Aorta (tissue), 5 donors: ENCODE measurements around the gene GFRAL. TPM values are rescaled to one million over a fixed set of nuclear protein-coding genes. Genes with fewer than 3 reads are reported as not detected.
"Not testable (repeated sequence)": the region's sequence is repeated elsewhere in the genome, so short reads cannot be mapped to it uniquely, and the experiment has no call there.

Experiments used
- ATAC-seq: fragments of 200-7000 bp; cut with Tn5 transposase; one replicate; pipeline ENCODE4 v1.9.1; 2022; ENCODE audit warnings: moderate library complexity; ENCODE audit not compliant: low FRiP score
- DNase-seq, 2 donors: peaks; one replicate each; pipeline ENCODE4 v3.0.0-alpha.2; 2020
- H3K27ac ChIP-seq, 2 donors: one replicate each; pipeline ENCODE4 v1.5.1; 2013; ENCODE audit warnings: low read length in 2 of 2, mild to moderate bottlenecking in 2 of 2, moderate library complexity in 2 of 2, control low read depth in 1 of 2, inconsistent platforms in 1 of 2, low read depth in 1 of 2
- H3K27me3 ChIP-seq, 2 donors: one replicate each; pipeline ENCODE4 v1.6.1; 2013; ENCODE audit warnings: control low read depth in 1 of 2, low read length in 1 of 2, mild to moderate bottlenecking in 1 of 2, moderate library complexity in 1 of 2; ENCODE audit not compliant: insufficient read depth in 2 of 2, control insufficient read depth in 1 of 2
- H3K36me3 ChIP-seq, 2 donors: one replicate each; pipeline ENCODE4 v1.6.1; 2013; ENCODE audit warnings: control low read depth in 1 of 2, low read length in 1 of 2, mild to moderate bottlenecking in 1 of 2; ENCODE audit not compliant: insufficient read depth in 2 of 2, control insufficient read depth in 1 of 2
- H3K4me1 ChIP-seq, 2 donors: one replicate each; pipeline ENCODE4 v1.6.1; 2013; ENCODE audit warnings: low read length in 2 of 2, control low read depth in 1 of 2, mild to moderate bottlenecking in 1 of 2, moderate library complexity in 1 of 2; ENCODE audit not compliant: insufficient read depth in 2 of 2, control insufficient read depth in 1 of 2
- H3K4me3 ChIP-seq, 2 donors: one replicate each; pipeline ENCODE4 v1.5.1; 2013; ENCODE audit warnings: low read length in 2 of 2, control low read depth in 1 of 2, mild to moderate bottlenecking in 1 of 2
- H3K9me3 ChIP-seq: one replicate; pipeline ENCODE4 v1.6.1; 2013; ENCODE audit warnings: mild to moderate bottlenecking, low read length; ENCODE audit not compliant: control insufficient read depth
- WGBS, 2 donors: extraction: QIAGEN DNeasy Blood & Tissue Kit; methylation state at CpG; one replicate each; pipeline ENCODE4 v1.1.7; 2013; 5-methylcytosine and 5-hydroxymethylcytosine counted together
- intact Hi-C, 2 donors: fragments of 100-400 bp; cut with DNase I; formaldehyde crosslinking; loops; one replicate each; pipeline versions ENCODE4 v1.14.2 to v1.15.0; 2022
- long read RNA-seq, 2 donors: library from polyadenylated mRNA; unstranded; transcript quantifications; one replicate each; pipeline ENCODE4 v2.0.0, GENCODE V29; 2020 to 2021
- polyA plus RNA-seq, 2 donors: library from polyadenylated mRNA; stranded (reverse); fragments of 200-250 nt; gene quantifications; one replicate each; pipeline ENCODE4 v1.2.3, GENCODE V29; 2013
- total RNA-seq, 2 donors: library from RNA; stranded (reverse); fragmentation: NEBNext Ultra II Directional; extraction: Animal tissue kit (Norgen Biotek cat#: 25700); gene quantifications; one replicate each; pipeline ENCODE4 v1.2.1, GENCODE V29; 2021
- donor health status: healthy with polysubstance abuse.
- donor health status: Bipolar disorder and iron deficiency.
- donor health status: DM: no; HTN: no; CAD: no.
- donor health status: DM: no; HTN: no; CAD: no.
- donor health status: DM: yes; HTN: yes; CAD: no.

GFRAL gene
- total RNA-seq, result not detected
- polyA plus RNA-seq, result not detected
- long read RNA-seq, donor 1, result 0 reads
- long read RNA-seq, donor 2, result 0 reads

GRCh38 chr6:55327169-55327568, at the start of gene GFRAL:
Gene GFRAL (plus strand): TSS chr6:55327469. CDS start chr6:55327555, 86 bp downstream.
- ATAC-seq (no peak), DNase-seq (no peak)
- Histone ChIP-seq H3K4me3 (no peak within 1 kb of the TSS), H3K27me3 (no peaks in the 10 kb centered on the region), H3K9me3 (no peaks in the 10 kb centered on the region), H3K36me3 (no peaks in the 10 kb centered on the region), H3K4me1 (no peaks in the 10 kb centered on the region), H3K27ac (no peak within 1 kb of the TSS)
- WGBS, 2 donors, result 65 to 71% methylated on average over 5 of the region's 5 CpGs
- intact Hi-C loops, result no loop called here

GRCh38 chr6:55277646-55278045, 49.6 kb upstream of the GFRAL start:
- H3K4me3 ChIP-seq, result no peak overlapping the region
- no peak for ATAC-seq

GRCh38 chr6:55281215-55281614, 46.1 kb upstream of the GFRAL start:
- intact Hi-C loops, result no loop called here
- Histone ChIP-seq H3K9me3 (no peaks in the 10 kb centered on the region), H3K27ac (no peak overlapping the region), H3K4me3 (no peak overlapping the region), H3K36me3 (no peaks in the 10 kb centered on the region), H3K27me3 (no peaks in the 10 kb centered on the region), H3K4me1 (no peaks in the 10 kb centered on the region)
- no peak for ATAC-seq
- no peak for DNase-seq
- 76 to 90% methylated on average over 4 of the region's 4 CpGs for WGBS, 2 donors

More at GRCh38 chr6:55277646-55278045, 49.6 kb upstream of the GFRAL start:
- Histone ChIP-seq H3K36me3 (no peaks in the 10 kb centered on the region), H3K9me3 (no peaks in the 10 kb centered on the region), H3K27ac (no peak overlapping the region), H3K4me1 (no peaks in the 10 kb centered on the region), H3K27me3 (no peaks in the 10 kb centered on the region)
- WGBS, 2 donors, result 82 to 85% methylated on average over 5 of the region's 5 CpGs
- DNase-seq, result no peak
- intact Hi-C loops, result no loop called here

- no peaks in the 10 kb centered on the region for H3K27me3 ChIP-seq
- H3K9me3 ChIP-seq, result peaks cover 1% of the 10 kb centered on the region
- H3K36me3 ChIP-seq, result no peaks in the 10 kb centered on the region
- ATAC-seq, result no peak
- H3K4me3 ChIP-seq, result no peak overlapping the region
- H3K27ac ChIP-seq, result no peak overlapping the region
- H3K4me1 ChIP-seq, result no peaks in the 10 kb centered on the region
- WGBS, 2 donors, result 20 to 22% methylated on average over 6 of the region's 6 CpGs
- no peak for DNase-seq
- intact Hi-C loops, result no loop called here
These were observed 45.2 kb upstream of the GFRAL start for GRCh38 chr6:55282115-55282514.

- no peak for DNase-seq
- no peaks in the 10 kb centered on the region for H3K36me3 ChIP-seq
- intact Hi-C loops, result no loop called here
- no peak overlapping the region for H3K4me3 ChIP-seq
- 49% methylated on average over 2 of the region's 2 CpGs for WGBS, 2 donors
- ATAC-seq, result no peak
- H3K9me3 ChIP-seq, result peaks cover 2% of the 10 kb centered on the region
- H3K4me1 ChIP-seq, result no peaks in the 10 kb centered on the region
- no peak overlapping the region for H3K27ac ChIP-seq
- no peaks in the 10 kb centered on the region for H3K27me3 ChIP-seq
These were observed 40.4 kb upstream of the GFRAL start for GRCh38 chr6:55286824-55287223.

GRCh38 chr6:55290736-55291135, 36.5 kb upstream of the GFRAL start:
- H3K9me3 ChIP-seq, result peaks cover 2% of the 10 kb centered on the region
- H3K36me3 ChIP-seq, result no peaks in the 10 kb centered on the region
- ATAC-seq, result no peak
- no peaks in the 10 kb centered on the region for H3K4me1 ChIP-seq
- no peaks in the 10 kb centered on the region for H3K27me3 ChIP-seq
- H3K27ac ChIP-seq, result no peak overlapping the region
- 90 to 93% methylated on average over 2 of the region's 2 CpGs for WGBS, 2 donors
- intact Hi-C loops, result no loop called here
- no peak overlapping the region for H3K4me3 ChIP-seq
- no peak for DNase-seq

GRCh38 chr6:55293116-55293515, 34.2 kb upstream of the GFRAL start:
- H3K27me3 ChIP-seq, result no peaks in the 10 kb centered on the region
- H3K27ac ChIP-seq, result no peak overlapping the region
- no peaks in the 10 kb centered on the region for H3K4me1 ChIP-seq
- no peak overlapping the region for H3K4me3 ChIP-seq
- no peaks in the 10 kb centered on the region for H3K36me3 ChIP-seq
- ATAC-seq (no peak), DNase-seq (no peak)
- intact Hi-C loops, result no loop called here
- H3K9me3 ChIP-seq, result no peaks in the 10 kb centered on the region
- 45 to 51% methylated on average over 2 of the region's 2 CpGs for WGBS, 2 donors

- DNase-seq, H3K27me3 ChIP-seq, H3K4me3 ChIP-seq, H3K27ac ChIP-seq, H3K4me1 ChIP-seq, ATAC-seq, intact Hi-C loops, H3K36me3 ChIP-seq, H3K9me3 ChIP-seq: not testable (repeated sequence)
- WGBS, 2 donors, result 92 to 94% methylated on average over 3 of the region's 3 CpGs
These were observed 30.1 kb upstream of the GFRAL start for GRCh38 chr6:55297214-55297613.

- 41 to 48% methylated on average over 5 of the region's 5 CpGs for WGBS, 2 donors
- Histone ChIP-seq H3K27me3 (no peaks in the 10 kb centered on the region), H3K36me3 (no peaks in the 10 kb centered on the region), H3K9me3 (no peaks in the 10 kb centered on the region), H3K4me1 (no peaks in the 10 kb centered on the region), H3K4me3 (no peak overlapping the region), H3K27ac (no peak overlapping the region)
- ATAC-seq, result no peak
- no peak for DNase-seq
- intact Hi-C loops, result no loop called here
These were observed 27.8 kb upstream of the GFRAL start for GRCh38 chr6:55299286-55299985.
